Left kidney (tissue), 2 donors: ENCODE results near the gene PFKFB2. TPM values are rescaled to one million over a fixed set of nuclear protein-coding genes. Genes with fewer than 3 reads are reported as not detected.
A peak's percentile ranks its signal among the peaks of the same experiment; 100 is the strongest.

Experiments
- DNase-seq: peaks from one replicate; pipeline ENCODE4 v3.0.0-alpha.2; 2013
- polyA plus RNA-seq: library from polyadenylated mRNA; unstranded; fragments of 120-200 nt; gene quantifications from one replicate; pipeline ENCODE4 v1.2.1, GENCODE V29; 2013; ENCODE audit not compliant: insufficient read length

The PFKFB2 gene
- polyA plus RNA-seq, 1 donor = 27.3 TPM

GRCh38 chr1:207063014-207063413 is 9.9 kb downstream of the PFKFB2 start:
- DNase-seq = no peak

- no peak for DNase-seq
Observed at GRCh38 chr1:207064561-207064960, 11.5 kb downstream of the PFKFB2 start.

GRCh38 chr1:207067185-207067584 is 14.1 kb downstream of the PFKFB2 start:
- DNase-seq = no peak

GRCh38 chr1:207067665-207068064 is 14.6 kb downstream of the PFKFB2 start:
- no peak for DNase-seq

GRCh38 chr1:207069061-207069460 is 16.0 kb downstream of the PFKFB2 start:
- no peak for DNase-seq

GRCh38 chr1:207069858-207070506 is 16.9 kb downstream of the PFKFB2 start:
- DNase-seq = no peak

GRCh38 chr1:207070811-207071210 is 17.7 kb downstream of the PFKFB2 start:
- no peak for DNase-seq

- DNase-seq = no peak
Observed at GRCh38 chr1:207071426-207071825, 18.4 kb downstream of the PFKFB2 start.

- DNase-seq = peak; percentile 50
Observed at GRCh38 chr1:207072233-207072632, 19.2 kb downstream of the PFKFB2 start.

- DNase-seq = no peak
Observed at GRCh38 chr1:207073906-207074820, 21.1 kb downstream of the PFKFB2 start.

- DNase-seq = no peak
Observed at GRCh38 chr1:207076181-207076955, 23.3 kb downstream of the PFKFB2 start.

GRCh38 chr1:207077012-207077411 is 23.9 kb downstream of the PFKFB2 start:
- no peak for DNase-seq

GRCh38 chr1:207077470-207078377 is 24.6 kb downstream of the PFKFB2 start:
- DNase-seq = peak; percentile 87

GRCh38 chr1:207078578-207079132 is 25.6 kb downstream of the PFKFB2 start:
- no peak for DNase-seq

GRCh38 chr1:207079706-207080241 is 26.7 kb downstream of the PFKFB2 start:
- no peak for DNase-seq

- no peak for DNase-seq
Observed at GRCh38 chr1:207081088-207081487, 28.0 kb downstream of the PFKFB2 start.

GRCh38 chr1:207081806-207082205 is 28.7 kb downstream of the PFKFB2 start:
- no peak for DNase-seq

GRCh38 chr1:207084232-207084631 is 31.2 kb downstream of the PFKFB2 start:
- DNase-seq = no peak

- peak; percentile 73 for DNase-seq
Observed at GRCh38 chr1:207084701-207085180, 31.7 kb downstream of the PFKFB2 start.

GRCh38 chr1:207085887-207086286 is 32.8 kb downstream of the PFKFB2 start:
- DNase-seq = no peak

GRCh38 chr1:207088161-207088560 is 35.1 kb downstream of the PFKFB2 start:
- no peak for DNase-seq
